ENCODE measurements around the gene C12orf57.
A peak's percentile ranks its signal among the peaks of the same experiment; 100 is the strongest.

The C12orf57 gene

DNA sequence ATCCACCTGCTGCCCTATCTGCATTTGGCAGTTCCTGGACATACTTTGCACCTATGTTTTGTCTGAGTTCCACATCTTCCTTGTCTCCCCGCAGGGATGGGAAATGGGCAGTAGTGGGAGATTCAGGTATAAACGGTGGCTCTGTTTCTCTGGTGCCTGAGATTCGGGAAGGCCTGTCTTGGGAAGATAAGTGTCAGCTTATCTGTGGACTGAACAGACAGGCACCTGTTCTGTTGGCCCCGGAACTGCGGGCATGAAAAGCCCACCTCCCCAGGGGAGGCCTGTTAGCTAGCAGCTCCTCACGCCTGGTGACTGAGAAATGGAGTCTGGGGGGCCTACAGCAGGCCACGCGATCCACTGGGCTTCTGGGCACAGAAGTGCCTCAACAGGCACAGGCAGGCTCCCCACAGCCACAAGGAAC is 20.8 kb downstream of the C12orf57 start:
- no peak for DNase-seq (ENCODE audit: low read depth)

DNA sequence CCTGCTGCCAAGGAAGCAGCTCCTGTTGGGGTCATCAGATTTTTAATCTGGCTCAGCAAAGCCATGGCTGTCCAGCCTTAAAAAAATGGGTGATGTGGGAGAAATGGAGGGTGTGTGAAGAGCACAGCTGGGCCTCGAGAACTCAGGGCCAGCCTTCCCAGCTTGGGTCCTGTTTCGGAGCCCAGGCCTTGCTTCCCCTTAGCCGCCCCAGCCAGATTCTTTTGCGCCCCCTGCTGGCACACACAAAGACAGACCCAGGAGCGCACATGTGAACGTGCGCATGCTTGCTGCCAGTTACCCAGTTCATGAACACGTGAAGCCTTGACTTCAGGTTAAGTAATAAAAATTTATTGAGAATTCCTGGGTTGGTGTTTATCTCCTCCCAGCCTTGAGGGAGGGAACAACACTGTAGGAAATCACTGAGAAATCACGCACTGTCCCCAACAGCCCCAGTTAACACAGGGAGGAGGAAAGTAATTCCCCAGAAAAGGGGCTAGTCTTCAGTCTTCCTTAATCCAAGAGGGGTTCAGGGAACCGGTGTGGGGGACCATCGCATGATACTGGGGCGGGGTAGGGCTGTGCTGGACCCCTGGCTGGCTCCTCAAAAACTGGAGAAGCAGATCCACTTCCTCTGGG is 21.3 kb downstream of the C12orf57 start:
- DNase-seq (ENCODE audit: low read depth) = peak; percentile 77

DNA sequence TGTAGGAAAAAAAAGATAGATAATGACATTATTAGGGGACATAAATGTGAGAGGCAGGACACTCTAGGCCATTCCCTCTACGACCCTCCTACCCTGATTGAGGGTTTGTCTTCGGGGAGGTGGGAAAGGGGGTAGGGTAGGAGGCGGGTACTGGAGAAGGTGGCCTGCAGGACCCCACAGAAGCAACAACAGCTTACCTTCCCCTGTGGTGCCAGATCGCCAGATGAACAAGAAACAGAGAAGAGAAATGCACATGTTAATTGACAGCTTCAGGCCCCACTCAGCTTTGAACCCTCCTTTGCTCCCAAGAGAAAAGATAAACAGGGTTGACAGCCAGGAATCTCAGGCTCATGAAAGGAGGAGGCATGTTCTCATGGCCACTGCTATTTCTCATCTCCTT is 21.9 kb downstream of the C12orf57 start:
- DNase-seq (ENCODE audit: low read depth) = no peak

DNA sequence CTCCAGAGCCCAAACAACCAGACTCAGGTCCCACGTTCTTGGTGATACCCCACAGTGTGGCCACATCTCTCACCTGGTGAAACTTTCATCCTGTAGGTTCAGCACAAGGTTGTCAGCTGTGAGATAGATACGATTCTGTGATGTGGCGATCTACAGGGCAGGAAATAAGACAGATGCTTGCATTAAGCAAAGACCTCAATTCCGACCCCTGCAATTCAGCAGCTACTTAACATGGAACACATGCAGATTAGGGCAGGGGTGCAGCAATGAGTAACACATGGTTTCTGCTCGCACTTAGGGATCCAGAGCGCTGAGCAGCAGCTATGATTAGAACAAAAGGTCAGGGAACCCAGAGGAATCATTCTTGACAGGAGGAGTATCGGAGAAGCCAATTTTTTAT is 22.5 kb downstream of the C12orf57 start:
- no peak for DNase-seq (ENCODE audit: low read depth)

- no peak for DNase-seq (ENCODE audit: low read depth)
Observed at GRCh38 chr12:6967651-6968100, 23.9 kb downstream of the C12orf57 start.

GRCh38 chr12:6968426-6968825 is 24.6 kb downstream of the C12orf57 start:
- DNase-seq (ENCODE audit: low read depth) = no peak

GRCh38 chr12:6970096-6970527 is 26.3 kb downstream of the C12orf57 start:
- DNase-seq (ENCODE audit: low read depth) = no peak

GRCh38 chr12:6974180-6974579 is 30.4 kb downstream of the C12orf57 start:
- no peak for DNase-seq (ENCODE audit: low read depth)

DNA sequence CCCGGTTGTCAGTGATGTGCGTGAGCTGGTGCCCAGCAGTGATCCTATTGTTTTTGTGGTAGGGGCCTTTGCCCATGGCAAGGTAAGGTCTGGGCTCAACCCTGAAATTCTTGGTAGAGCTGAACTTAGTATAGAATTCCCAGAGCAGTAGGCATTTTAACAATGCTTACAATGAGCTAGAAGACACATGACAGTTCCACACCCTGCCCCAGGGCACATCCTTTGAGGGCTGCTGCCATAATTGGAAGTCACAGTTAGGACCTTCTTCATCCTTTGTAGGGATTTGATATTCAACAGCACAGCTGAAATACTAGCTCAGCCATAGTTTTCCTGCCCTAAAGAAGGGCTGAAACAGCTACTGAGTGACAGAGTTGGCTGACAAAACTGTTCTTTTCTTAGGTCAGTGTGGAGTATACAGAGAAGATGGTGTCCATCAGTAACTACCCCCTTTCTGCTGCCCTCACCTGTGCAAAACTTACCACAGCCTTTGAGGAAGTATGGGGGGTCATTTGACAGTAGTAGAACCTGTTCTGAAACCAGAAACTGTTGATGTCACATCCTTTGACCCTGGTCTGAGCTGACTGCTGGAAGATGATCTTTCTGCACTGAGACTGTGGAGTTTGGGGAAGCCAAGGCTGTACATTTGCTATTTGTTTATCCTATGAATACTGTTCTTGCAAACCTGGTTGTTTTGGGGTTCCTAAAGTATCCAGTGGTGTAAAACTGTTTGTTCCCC is 31.6 kb downstream of the C12orf57 start:
- no peak for DNase-seq (ENCODE audit: low read depth)

- no peak for DNase-seq (ENCODE audit: low read depth)
Observed at GRCh38 chr12:6977653-6978052, 33.8 kb downstream of the C12orf57 start.

GRCh38 chr12:6978188-6978587 is 34.4 kb downstream of the C12orf57 start:
- no peak for DNase-seq (ENCODE audit: low read depth)

- DNase-seq (ENCODE audit: low read depth) = no peak
Observed at GRCh38 chr12:6978611-6979011, 34.8 kb downstream of the C12orf57 start.

GRCh38 chr12:6979021-6979420 is 35.2 kb downstream of the C12orf57 start:
- DNase-seq (ENCODE audit: low read depth) = no peak

DNA sequence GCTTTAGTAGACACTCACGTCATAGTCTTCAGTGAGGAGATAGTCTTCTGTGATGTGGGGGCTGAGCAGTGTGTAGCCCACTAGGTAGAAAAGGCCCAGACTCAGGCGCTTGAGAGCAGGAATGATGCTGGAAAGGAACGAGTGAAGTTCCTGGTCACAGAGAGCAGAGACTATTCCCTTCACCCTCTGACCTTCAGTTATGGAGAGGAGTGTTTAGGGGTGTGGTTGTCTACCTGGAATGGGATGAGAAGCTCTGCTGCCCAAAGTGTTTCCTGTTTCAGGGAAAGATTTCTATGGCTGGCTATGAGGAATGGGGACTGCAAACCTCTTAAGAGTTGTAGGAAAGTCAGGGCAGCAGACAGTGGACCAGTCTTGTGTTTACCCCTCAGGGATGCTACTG is 35.6 kb downstream of the C12orf57 start:
- no peak for DNase-seq (ENCODE audit: low read depth)

DNA sequence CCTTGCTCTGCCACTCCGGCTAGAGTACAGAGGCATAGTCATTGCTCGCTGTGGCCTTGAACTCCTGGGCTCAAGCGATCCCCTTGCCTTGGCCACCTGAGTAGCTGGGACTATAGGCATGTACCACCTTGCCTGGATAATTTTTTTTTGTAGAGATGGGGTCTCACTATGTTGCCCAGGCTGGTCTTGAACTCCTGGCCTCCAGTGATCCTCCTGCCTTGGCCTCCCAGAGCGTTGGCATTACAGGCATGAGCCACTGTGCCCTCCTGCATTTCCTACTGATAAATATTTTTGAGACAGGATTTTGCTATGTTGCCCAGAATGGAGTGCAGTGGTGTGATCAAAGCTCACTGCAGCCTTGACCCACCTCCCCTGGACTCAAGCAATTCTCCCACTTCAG is 36.3 kb downstream of the C12orf57 start:
- DNase-seq (ENCODE audit: low read depth) = no peak

- DNase-seq (ENCODE audit: low read depth) = no peak
Observed at GRCh38 chr12:6980740-6981139, 36.9 kb downstream of the C12orf57 start.

- no peak for DNase-seq (ENCODE audit: low read depth)
Observed at GRCh38 chr12:6981152-6982052, 37.6 kb downstream of the C12orf57 start.

GRCh38 chr12:6982532-6982931 is 38.7 kb downstream of the C12orf57 start:
- DNase-seq (ENCODE audit: low read depth) = no peak

DNA sequence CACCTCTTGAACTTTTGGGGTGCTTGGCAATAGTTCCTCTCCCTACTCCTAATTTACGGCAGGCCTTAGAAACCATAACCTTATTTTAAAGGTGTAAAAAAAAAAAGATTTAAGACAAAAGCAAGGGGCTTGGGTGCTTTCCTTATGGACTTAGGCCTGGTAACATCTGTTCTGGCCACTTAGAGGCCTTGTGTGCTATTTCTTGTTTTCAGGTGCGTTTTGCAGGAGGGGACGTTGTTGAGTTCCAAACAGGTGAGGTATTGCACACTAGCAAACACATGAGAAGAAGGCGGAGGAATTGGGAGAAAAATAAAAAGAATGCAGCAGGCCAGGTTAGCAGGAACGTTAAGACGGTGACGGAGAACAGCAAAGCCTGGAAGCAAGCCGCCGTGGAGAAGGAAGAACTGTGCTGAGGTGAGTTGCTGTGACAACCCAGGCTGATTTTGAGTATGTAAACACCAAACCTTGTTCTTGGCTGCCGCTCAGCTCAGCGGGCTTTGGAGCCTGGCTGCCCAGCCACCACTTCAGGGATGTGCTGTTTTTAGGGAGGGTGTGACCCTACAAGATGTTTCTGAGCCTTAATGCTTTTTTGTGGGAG is 44.2 kb downstream of the C12orf57 start:
- DNase-seq (ENCODE audit: low read depth) = no peak

Measured in activated T-helper 1 cell treated with Interleukin-2 at 50 U/mL for 16 hours (primary cell).